Uterus (tissue), 2 donors: ENCODE data around the gene ASAP2.

ENCODE experiments used
- POLR2A ChIP-seq, 2 donors: fragments of 450-650 bp; IDR thresholded peaks; one replicate each; pipeline ENCODE4 v1.6.1; 2016; ENCODE audit warnings: antibody characterized with exemption in 2 of 2, mild to moderate bottlenecking in 1 of 2, moderate library complexity in 1 of 2
- TF ChIP-seq, protein P1 (sequence below), 4 experiments: fragments of 200-600 bp in 2 of 4; fragments of 450-650 bp in 2 of 4; sonication (generic) in 2 of 4; IDR thresholded peaks; one replicate each; pipeline ENCODE4 v1.5.1; 2016 to 2019; ENCODE audit warnings: antibody characterized with exemption in 4 of 4, mild to moderate bottlenecking in 2 of 4, moderate library complexity in 1 of 4

GRCh38 chr2:9360701-9361100 lies 154.1 kb downstream of the ASAP2 start:
- no peak for TF ChIP-seq POLR2A (IDR thresholded peaks at IDR 0.05)
- TF ChIP-seq, protein P1, sequence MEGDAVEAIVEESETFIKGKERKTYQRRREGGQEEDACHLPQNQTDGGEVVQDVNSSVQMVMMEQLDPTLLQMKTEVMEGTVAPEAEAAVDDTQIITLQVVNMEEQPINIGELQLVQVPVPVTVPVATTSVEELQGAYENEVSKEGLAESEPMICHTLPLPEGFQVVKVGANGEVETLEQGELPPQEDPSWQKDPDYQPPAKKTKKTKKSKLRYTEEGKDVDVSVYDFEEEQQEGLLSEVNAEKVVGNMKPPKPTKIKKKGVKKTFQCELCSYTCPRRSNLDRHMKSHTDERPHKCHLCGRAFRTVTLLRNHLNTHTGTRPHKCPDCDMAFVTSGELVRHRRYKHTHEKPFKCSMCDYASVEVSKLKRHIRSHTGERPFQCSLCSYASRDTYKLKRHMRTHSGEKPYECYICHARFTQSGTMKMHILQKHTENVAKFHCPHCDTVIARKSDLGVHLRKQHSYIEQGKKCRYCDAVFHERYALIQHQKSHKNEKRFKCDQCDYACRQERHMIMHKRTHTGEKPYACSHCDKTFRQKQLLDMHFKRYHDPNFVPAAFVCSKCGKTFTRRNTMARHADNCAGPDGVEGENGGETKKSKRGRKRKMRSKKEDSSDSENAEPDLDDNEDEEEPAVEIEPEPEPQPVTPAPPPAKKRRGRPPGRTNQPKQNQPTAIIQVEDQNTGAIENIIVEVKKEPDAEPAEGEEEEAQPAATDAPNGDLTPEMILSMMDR (IDR thresholded peaks at IDR 0.05): no peak
